NCI-H1105 treated with DMSO at 0.1 percent for 48 hours (cell line): ENCODE data around the gene NIPSNAP2.
A peak's percentile ranks its signal among the peaks of the same experiment; 100 is the strongest.
"Not testable (repeated sequence)": the region's sequence is repeated elsewhere in the genome, so short reads cannot be mapped to it uniquely, and the experiment has no call there.

Experiments
- DNase-seq: peaks from one replicate; lab custom pipeline; 2025; lab: John Stamatoyannopoulos, UW

Gene NIPSNAP2

GRCh38 chr7:55964261-55965099 is at the start of gene NIPSNAP2:
Gene NIPSNAP2 (plus strand): TSS chr7:55964585. CDS start chr7:55964610, 25 bp downstream.
- DNase-seq, result peak; percentile 71

GRCh38 chr7:55917771-55918170 is 46.6 kb upstream of the NIPSNAP2 start:
- DNase-seq, result no peak

- DNase-seq, result no peak
Measured at GRCh38 chr7:55928006-55928767, 36.2 kb upstream of the NIPSNAP2 start.

- DNase-seq, result no peak
Measured at GRCh38 chr7:55931421-55932151, 32.8 kb upstream of the NIPSNAP2 start.

GRCh38 chr7:55939514-55940123 is 24.8 kb upstream of the NIPSNAP2 start:
- no peak for DNase-seq

- no peak for DNase-seq
Measured at GRCh38 chr7:55946545-55946944, 17.8 kb upstream of the NIPSNAP2 start.

GRCh38 chr7:55951637-55952351 is 12.6 kb upstream of the NIPSNAP2 start, which contains the start of gene MRPS17:
Gene MRPS17 (plus strand): TSS chr7:55951877. CDS start chr7:55953196, 1,319 bp downstream.
- peak; percentile 81 for DNase-seq

GRCh38 chr7:55952352-55952671 is 12.1 kb upstream of the NIPSNAP2 start:
- DNase-seq, result not testable (repeated sequence)

GRCh38 chr7:55953707-55954475 is 10.5 kb upstream of the NIPSNAP2 start:
- DNase-seq, result no peak

GRCh38 chr7:55957190-55957589 is 7.2 kb upstream of the NIPSNAP2 start:
- DNase-seq, result no peak

- no peak for DNase-seq
Measured at GRCh38 chr7:55962014-55962413, 2.4 kb upstream of the NIPSNAP2 start.

- no peak for DNase-seq
Measured at GRCh38 chr7:55963584-55964168, 709 bp upstream of the NIPSNAP2 start.

GRCh38 chr7:55965100-55965470 is 700 bp downstream of the NIPSNAP2 start:
- DNase-seq, result no peak

- DNase-seq, result no peak
Measured at GRCh38 chr7:55965805-55966421, 1.5 kb downstream of the NIPSNAP2 start.

GRCh38 chr7:55966851-55967250 is 2.5 kb downstream of the NIPSNAP2 start:
- no peak for DNase-seq

GRCh38 chr7:55969391-55969790 is 5.0 kb downstream of the NIPSNAP2 start:
- no peak for DNase-seq

- DNase-seq, result no peak
Measured at GRCh38 chr7:55970561-55970960, 6.2 kb downstream of the NIPSNAP2 start.

- DNase-seq, result no peak
Measured at GRCh38 chr7:55970978-55971377, 6.6 kb downstream of the NIPSNAP2 start.

- no peak for DNase-seq
Measured at GRCh38 chr7:55973747-55974250, 9.4 kb downstream of the NIPSNAP2 start.
